Right kidney (tissue), 1 donor: ENCODE measurements around the gene ARFGAP3.

ENCODE experiments used
- DNase-seq: peaks from one replicate; pipeline ENCODE4 v3.0.0-alpha.2; 2016

Gene ARFGAP3

DNA sequence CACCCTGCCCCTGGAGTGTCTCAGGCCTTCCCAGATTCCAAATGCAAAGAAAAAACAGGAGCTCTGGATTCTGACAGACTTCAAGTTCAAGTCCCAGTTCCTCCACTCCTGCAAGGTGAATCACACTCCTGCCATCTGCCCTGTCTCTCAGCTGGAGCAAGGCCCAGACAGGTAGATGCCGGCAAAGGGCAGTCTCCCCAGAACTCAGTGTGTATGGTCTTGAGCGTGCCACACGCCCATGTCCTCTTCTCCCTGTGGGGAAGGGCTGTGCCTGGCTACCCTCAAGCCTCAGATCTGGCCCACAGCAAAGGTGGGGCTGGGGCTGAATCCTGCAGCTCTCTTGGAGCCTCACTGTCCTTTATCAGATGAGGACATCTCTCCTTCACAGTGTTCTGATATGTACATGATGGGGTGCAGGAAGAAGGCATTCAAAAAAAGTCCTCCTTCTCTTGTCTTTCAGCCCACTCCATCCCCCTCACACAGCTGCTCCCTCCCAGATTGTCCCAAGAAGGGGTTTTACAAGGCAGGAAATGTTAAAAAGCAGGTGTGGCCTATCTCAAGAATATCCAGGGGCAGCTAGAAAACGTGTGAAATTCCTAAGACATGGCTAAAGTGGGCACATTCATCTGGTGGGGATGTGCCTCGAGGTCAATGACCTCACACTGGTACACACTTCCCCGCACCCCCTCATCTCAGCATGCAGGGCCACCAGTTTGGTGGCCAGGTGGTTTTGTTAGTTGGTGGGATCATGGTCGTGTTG, 27.7 kb upstream of the ARFGAP3 start:
- DNase-seq = no peak

DNA sequence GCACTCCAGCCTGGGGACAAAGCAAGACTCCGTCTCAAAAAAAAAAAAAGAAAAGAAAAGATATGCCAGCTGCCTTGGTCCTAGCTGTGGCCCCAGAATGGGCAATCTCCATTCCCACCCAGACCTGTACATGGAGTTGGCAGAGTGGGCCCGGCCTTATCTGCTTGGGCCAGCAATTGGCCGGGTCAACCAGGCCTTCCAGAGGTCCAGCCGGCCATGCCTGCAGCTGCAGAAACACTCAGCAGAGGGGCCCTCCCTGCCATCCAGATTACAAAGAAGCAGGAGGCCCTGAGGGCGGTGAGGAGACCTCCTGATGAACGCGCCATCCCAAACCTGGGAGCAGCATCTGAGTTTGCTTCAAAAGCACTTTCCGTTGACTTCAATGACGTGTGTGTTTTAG, 26.9 kb upstream of the ARFGAP3 start:
- no peak for DNase-seq

DNA sequence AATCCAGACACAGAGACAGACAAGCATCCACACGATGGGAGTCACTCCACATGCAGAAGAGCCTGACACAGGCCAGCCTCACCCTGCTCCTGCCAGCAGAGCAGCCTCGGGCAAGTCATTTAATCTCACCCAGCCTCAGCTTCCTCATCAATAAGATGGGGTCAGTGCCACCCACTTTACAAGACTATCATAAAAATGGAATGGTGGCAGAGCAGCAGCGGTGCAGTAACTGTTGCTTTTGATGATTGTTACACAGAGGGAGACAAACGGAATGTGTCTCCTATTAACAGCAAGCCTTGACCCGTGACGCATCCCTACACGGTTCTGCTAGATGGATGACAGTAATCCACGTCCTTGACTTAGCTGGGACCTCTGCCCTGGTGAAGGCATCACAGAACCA, 26.0 kb upstream of the ARFGAP3 start:
- no peak for DNase-seq

DNA sequence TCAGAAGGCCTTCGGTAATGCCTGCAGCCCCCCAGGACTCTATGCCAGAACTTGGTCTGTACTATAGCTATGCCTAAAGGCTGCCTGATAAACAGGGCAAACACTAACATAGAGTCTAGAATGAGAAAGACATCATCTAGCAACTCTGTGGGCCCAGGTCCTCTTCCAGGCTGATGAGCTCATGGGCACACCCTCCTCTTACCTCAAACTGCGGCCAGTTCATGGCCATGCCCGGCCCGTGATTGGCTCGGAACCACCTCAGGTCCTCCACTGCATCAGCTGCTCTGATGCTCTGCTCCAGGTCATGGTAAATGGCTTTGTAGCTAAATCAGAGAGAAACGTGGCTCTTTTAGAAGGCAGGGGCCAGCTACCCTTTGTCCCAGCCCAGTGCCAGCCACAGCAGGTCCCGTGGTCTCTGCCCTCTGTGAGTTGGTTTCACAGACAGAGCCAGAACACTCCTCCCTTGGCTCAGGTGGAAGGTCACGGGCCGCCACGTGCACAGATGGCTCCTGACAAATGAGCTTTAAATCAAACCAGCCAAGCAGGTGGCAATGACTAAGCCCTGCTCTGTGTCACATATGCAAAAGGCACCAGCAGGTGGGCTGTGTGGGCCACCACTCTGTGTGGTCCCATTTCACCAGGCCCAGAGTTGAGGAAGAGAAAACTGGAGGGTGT, 25.0 kb upstream of the ARFGAP3 start:
- DNase-seq = no peak

GRCh38 chr22:42881298-42881697, 24.2 kb upstream of the ARFGAP3 start:
- no peak for DNase-seq

DNA sequence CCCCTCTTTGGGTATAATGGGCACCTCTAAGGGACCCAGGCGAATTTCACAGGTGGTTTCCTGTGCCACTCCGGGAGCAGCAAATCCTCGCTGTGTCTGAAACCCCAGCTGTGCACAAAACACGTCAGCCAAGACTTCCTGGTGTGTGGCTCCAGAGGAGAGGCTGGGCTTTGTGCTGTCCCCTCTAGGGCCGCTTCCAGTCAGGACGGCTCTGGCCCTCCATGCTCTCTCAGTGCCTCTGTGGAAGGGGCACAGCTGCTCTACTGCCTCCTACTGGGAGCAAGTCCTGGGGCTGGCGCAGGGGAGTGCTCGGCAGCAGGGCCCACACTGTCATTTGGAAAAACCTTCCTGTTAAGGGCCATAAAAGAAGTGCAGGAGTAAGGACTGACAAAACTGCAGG, 23.7 kb upstream of the ARFGAP3 start:
- DNase-seq = no peak

GRCh38 chr22:42879371-42880021, 22.4 kb upstream of the ARFGAP3 start:
- no peak for DNase-seq

- DNase-seq = no peak
These were observed 21.7 kb upstream of the ARFGAP3 start for GRCh38 chr22:42878561-42879305.

DNA sequence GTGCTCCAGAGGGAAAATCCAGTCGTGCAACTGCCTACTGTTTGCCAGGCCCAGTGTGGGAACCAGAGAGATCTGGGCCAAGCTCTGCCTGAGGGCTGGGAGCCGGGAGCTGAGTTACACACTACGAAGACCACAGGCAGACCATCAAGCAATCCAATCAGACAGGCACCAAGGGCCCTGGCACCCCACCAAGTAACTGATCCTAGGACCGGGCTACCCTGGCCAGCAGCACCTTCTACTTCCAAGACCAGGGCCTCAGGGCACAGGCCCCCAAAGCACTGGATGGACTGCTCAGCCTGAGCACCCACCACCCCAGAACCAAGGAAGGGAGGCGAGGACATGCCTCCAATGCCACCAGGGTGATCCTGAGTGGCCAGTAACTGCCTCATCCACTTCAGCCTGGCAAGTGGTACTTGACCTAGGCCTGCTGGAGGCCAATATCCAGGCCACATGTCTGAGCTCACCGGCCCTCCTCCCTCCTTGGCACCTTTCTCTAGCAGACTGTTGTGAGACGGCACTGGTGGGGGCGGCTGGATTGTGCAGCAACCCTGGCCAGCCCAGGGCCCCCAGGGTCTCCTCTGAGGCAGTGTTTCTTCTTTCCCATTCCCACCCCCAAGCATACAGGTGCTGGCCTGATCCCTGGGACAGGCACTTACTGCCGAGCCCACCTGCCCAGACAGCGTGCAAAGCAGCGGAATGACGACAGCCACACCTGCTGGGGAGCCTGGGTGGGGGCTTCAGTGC, 20.7 kb upstream of the ARFGAP3 start:
- DNase-seq = no peak

GRCh38 chr22:42877158-42877557, 20.1 kb upstream of the ARFGAP3 start:
- DNase-seq = no peak

DNA sequence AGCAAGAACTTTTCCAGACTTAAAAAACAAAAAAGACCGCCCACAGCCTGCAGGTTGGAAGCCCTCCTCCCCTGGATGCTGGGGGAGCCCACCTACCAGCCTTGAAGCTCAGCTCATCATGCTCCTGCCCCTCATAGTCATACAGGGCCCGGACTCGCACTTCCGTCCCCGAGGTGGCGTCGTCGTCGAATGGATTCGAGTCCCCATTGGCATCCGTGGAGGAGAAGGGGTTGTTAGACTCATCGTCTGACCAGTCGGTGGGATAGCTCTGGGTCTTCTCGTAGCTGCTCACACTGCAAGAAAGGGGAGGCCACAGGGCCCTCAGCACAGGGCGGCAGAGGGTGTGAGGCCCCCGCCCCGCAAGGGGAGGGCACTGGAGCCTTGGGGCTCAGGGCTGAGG, 19.0 kb upstream of the ARFGAP3 start:
- DNase-seq = no peak

DNA sequence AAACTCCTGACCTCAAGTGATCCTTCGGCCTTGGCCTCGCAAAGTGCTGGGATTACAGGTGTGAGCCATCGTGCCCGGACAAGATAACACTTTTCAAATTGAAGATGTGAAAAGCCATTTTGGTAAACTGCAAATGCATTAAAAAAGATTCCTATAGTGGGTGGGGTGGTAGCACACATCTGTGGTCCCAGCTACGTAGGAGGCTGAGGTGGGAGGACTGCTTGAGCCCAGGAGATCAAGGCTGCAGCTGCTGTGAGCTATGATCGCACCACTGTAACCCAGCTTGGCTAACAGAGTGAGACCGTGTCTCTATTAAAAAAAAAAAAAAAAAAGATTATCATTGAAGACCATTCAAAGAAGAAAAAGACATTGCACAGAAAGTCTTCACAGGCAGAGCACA, 16.9 kb upstream of the ARFGAP3 start:
- DNase-seq = no peak

DNA sequence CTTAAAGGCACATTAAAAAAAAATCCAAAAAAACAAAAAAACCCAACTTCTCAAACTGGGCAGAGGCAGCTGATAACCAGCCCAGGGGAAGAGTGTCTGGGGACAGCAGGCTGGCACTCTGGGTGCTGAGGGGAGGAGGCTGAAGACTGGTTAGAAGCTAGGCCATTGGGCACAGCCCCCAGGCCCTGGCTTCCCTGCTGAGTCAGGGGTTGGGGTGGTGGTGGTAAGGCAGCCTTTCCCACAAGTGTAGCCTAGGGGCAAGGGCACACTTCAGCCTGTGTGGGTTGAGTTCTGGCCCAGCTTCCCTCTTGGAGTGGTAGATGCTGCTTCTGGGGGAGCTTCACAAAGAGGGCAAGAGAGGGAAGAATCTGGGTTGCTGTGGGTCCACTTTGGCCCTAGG, 16.3 kb upstream of the ARFGAP3 start:
- DNase-seq = no peak

DNA sequence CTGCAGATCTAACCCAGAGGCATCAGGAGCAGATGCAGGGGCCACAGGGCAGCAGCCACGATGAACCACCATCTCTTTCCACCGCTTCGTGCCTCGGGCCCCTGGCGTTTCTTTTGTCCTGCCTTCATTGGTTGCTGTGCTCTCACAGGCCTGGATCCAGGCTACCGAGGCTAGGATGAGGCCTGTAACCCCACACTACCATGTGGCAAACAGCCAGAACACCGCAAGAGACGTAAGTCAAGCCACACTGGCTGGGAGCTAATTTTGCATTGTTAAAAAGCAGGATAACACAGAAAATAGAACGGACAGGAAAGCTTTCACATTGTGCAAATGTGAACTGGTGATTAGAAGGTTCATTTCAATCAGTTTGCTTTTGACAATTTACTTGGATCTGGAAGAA, 15.7 kb upstream of the ARFGAP3 start:
- DNase-seq = no peak

GRCh38 chr22:42871146-42872050, 14.3 kb upstream of the ARFGAP3 start:
- no peak for DNase-seq

DNA sequence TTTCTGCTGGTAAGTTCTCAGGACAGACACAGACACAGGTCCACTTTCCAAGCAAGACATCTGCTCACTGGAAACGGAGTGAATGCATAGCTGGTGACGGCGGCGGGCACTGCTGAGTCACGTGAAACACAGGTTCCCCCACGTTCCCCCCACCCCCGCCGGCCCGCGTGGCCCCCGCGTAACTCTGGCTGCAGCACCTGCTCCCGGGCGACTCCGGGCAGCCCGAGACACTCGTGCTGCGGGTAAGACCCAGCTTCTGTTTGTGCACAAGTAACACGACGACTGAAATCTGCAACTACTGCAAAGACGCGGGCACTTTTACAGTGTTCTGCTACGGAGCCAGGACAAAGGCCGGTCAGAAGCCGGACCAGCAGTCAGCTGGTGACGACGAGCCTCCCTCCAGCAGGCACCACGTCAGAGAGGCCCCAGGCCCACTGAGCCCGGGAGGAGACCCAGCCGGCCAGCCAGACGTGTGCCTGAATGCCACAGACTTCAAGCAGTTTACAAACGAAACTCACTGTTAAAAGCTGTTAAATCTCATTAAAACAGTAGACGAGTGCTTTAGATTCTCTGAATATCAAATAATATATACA, 12.9 kb upstream of the ARFGAP3 start:
- no peak for DNase-seq

DNA sequence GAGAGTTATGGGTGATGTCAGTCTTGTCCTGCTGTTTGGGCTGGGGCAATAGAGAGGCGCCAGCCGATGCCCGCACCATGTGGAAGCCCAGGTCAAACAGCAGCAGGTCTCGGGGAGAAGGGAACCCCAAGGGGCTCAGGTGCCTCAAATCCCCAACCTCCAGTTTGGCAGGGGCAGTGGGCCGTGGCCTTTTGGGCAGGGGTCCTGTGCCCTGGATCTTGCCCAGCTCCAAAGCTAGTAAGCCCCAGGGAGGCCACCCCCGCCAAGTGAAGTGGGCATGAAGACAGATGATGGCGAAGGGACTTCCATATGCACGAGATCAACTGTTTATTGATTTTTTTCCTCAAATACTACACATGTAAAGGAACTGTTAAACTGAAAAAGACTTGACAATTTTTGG, 12.4 kb upstream of the ARFGAP3 start:
- DNase-seq = no peak

GRCh38 chr22:42868751-42869251, 11.7 kb upstream of the ARFGAP3 start:
- DNase-seq = no peak

GRCh38 chr22:42866100-42866499, 9.0 kb upstream of the ARFGAP3 start:
- no peak for DNase-seq

DNA sequence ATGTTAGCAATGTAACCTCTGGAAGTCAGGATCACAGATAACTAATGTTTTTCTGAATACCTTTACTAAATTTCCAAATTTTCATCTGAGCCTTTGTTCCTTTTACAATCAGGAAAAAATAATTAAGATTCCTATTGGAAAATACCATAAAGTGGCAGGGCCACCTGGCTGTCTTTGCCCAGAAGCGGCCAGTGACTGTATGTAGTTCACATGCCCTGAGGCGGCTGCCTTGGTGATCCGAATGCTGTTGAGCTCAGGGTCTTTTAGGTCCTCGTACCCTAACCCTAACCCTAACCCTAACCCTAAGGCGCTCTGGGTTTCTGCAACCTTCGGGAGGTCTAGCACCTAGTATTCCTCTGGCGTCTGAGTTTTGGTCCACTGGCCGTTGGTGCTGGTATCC, 8.5 kb upstream of the ARFGAP3 start:
- DNase-seq = no peak
